Fibroblast of lung (primary cell): ENCODE measurements around the gene SBDS.

Experiments
- EZH2 ChIP-seq: IDR thresholded peaks from 2 replicates; pipeline ENCODE4 v1.5.1; 2012; ENCODE audit warnings: low read length, control low read depth, mild to moderate bottlenecking; ENCODE audit errors: missing control alignments
- TF ChIP-seq, protein P1 (sequence below), 2 donors: IDR thresholded peaks in 1 of 2; conservative IDR thresholded peaks in 1 of 2; 1 replicate in 1 of 2; 2 replicates in 1 of 2; pipeline ENCODE4 v1.5.1; 2011 to 2012; ENCODE audit warnings: low read length in 2 of 2, control low read depth in 1 of 2, inconsistent platforms in 1 of 2, low read depth in 1 of 2, mild to moderate bottlenecking in 1 of 2

DNA sequence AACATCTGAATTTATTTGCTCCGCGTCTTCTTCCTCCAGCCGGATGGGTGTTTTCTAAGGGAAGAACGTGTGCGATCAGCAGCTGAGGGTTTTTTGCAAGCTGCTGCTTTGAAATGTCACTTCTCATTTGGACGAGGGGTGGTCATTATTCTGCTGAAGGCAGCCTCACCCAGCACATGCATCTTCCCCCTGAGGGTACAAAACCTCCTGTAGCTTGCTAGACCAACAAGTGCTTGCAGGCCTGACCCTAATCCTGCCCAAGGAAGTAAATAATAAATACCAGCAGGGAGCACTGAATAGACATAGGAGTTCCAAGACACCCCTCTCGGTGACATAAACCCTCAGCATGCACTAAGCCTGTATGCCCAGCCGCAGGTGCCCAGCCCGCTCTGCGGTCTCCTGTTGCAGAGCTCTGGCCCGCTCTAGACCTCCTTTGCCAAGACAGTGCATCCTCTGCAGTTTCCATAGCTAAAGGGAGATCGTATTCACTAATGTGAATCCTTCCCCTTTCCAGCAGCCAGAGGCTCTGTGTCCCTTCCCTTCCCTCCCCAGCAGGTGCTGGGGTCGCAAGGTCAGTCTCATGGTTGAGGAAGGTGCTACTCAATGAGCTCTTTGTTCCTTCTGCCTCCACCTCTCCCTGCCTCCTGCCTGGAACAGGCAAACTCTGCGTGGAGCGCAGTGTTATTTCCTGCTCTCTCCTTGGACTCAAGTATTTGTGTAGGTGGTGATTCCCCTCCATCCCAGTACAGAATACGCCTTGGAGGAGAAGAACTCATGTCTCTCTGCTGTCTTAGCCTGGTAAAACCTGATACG is 36.6 kb downstream of the SBDS start:
- TF ChIP-seq, protein P1, sequence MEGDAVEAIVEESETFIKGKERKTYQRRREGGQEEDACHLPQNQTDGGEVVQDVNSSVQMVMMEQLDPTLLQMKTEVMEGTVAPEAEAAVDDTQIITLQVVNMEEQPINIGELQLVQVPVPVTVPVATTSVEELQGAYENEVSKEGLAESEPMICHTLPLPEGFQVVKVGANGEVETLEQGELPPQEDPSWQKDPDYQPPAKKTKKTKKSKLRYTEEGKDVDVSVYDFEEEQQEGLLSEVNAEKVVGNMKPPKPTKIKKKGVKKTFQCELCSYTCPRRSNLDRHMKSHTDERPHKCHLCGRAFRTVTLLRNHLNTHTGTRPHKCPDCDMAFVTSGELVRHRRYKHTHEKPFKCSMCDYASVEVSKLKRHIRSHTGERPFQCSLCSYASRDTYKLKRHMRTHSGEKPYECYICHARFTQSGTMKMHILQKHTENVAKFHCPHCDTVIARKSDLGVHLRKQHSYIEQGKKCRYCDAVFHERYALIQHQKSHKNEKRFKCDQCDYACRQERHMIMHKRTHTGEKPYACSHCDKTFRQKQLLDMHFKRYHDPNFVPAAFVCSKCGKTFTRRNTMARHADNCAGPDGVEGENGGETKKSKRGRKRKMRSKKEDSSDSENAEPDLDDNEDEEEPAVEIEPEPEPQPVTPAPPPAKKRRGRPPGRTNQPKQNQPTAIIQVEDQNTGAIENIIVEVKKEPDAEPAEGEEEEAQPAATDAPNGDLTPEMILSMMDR (conservative IDR thresholded peaks at IDR 0.05 in 1 of 2, IDR thresholded peaks at IDR 0.05 in 1 of 2; ENCODE audit: low read depth in 1 of 2, low read length in 2 of 2) = no peak
- no peak for TF ChIP-seq EZH2
